ENCODE results near the gene CCNQ. TPM values are rescaled to one million over a fixed set of nuclear protein-coding genes. Genes with fewer than 3 reads are reported as not detected.
A peak's percentile ranks its signal among the peaks of the same experiment; 100 is the strongest.

CCNQ gene
- total RNA-seq, 1 donor from 2014 or later: 40.7 TPM

GRCh38 chrX:153626025-153626633, 27.2 kb upstream of the CCNQ start:
- peak; percentile 10 for DNase-seq
- no peak for ATAC-seq (ENCODE audit: poor library complexity)
- intact Hi-C loops (cut with DNase I): no loop called here

- ATAC-seq (ENCODE audit: poor library complexity) (no peak), DNase-seq (no peak)
- intact Hi-C loops (cut with DNase I): no loop called here
Observed at GRCh38 chrX:153625271-153626024, 26.5 kb upstream of the CCNQ start.

GRCh38 chrX:153624196-153625091, 25.5 kb upstream of the CCNQ start:
- intact Hi-C loops (cut with DNase I): no loop called here
- ATAC-seq (ENCODE audit: poor library complexity): no peak
- peak; percentile 17 for DNase-seq

GRCh38 chrX:153623310-153624029, 24.5 kb upstream of the CCNQ start:
- ATAC-seq (ENCODE audit: poor library complexity): no peak
- intact Hi-C loops (cut with DNase I): no loop called here
- peak; percentile 16 for DNase-seq

- intact Hi-C loops (cut with DNase I): no loop called here
- ATAC-seq (ENCODE audit: poor library complexity): no peak
- DNase-seq: no peak
Observed at GRCh38 chrX:153622661-153623309, 23.8 kb upstream of the CCNQ start.

GRCh38 chrX:153621949-153622598, 23.1 kb upstream of the CCNQ start:
- ATAC-seq (ENCODE audit: poor library complexity) (no peak), DNase-seq (no peak)
- intact Hi-C loops (cut with DNase I): no loop called here

- no peak for DNase-seq
Observed at GRCh38 chrX:153620576-153620975, 21.6 kb upstream of the CCNQ start.

GRCh38 chrX:153614818-153615217, 15.9 kb upstream of the CCNQ start:
- ATAC-seq (ENCODE audit: poor library complexity): no peak

More at GRCh38 chrX:153620576-153620975, 21.6 kb upstream of the CCNQ start:
- no peak for ATAC-seq (ENCODE audit: poor library complexity)
- intact Hi-C loops (cut with DNase I): no loop called here

GRCh38 chrX:153612413-153612812, 13.5 kb upstream of the CCNQ start:
- DNase-seq: no peak
- intact Hi-C loops (cut with DNase I): no loop called here
- ATAC-seq (ENCODE audit: poor library complexity): no peak

More at GRCh38 chrX:153614818-153615217, 15.9 kb upstream of the CCNQ start:
- intact Hi-C loops (cut with DNase I): no loop called here
- no peak for DNase-seq

GRCh38 chrX:153611298-153612095, 12.6 kb upstream of the CCNQ start:
- DNase-seq: no peak
- intact Hi-C loops (cut with DNase I): no loop called here
- no peak for ATAC-seq (ENCODE audit: poor library complexity)

GRCh38 chrX:153610836-153611213, 11.9 kb upstream of the CCNQ start:
- no peak for ATAC-seq (ENCODE audit: poor library complexity)
- intact Hi-C loops (cut with DNase I): no loop called here
- DNase-seq: no peak

GRCh38 chrX:153609917-153610835, 11.2 kb upstream of the CCNQ start:
- ATAC-seq (ENCODE audit: poor library complexity): peak; percentile 98
- intact Hi-C loops (cut with DNase I): no loop called here

GRCh38 chrX:153608806-153609205, 9.9 kb upstream of the CCNQ start:
- ATAC-seq (ENCODE audit: poor library complexity) (no peak), DNase-seq (no peak)
- intact Hi-C loops (cut with DNase I): no loop called here

More at GRCh38 chrX:153609917-153610835, 11.2 kb upstream of the CCNQ start:
- peak; percentile 86 for DNase-seq

GRCh38 chrX:153608376-153608775, 9.4 kb upstream of the CCNQ start:
- intact Hi-C loops (cut with DNase I): no loop called here
- ATAC-seq (ENCODE audit: poor library complexity): no peak
- DNase-seq: no peak

GRCh38 chrX:153606503-153606902, 7.6 kb upstream of the CCNQ start:
- ATAC-seq (ENCODE audit: poor library complexity): no peak
- DNase-seq: no peak
- intact Hi-C loops (cut with DNase I): no loop called here

Data from Right ventricle myocardium superior (tissue), 1 donor.